ENCODE results near the gene ABCB6.

The ABCB6 gene

GRCh38 chr2:219245148-219245898, 26.6 kb upstream of the ABCB6 start, which contains the start of the genes GLB1L and STK16:
Gene GLB1L (minus strand): TSS chr2:219245444. CDS start chr2:219243573, 1,871 bp downstream.
Gene STK16 (plus strand): TSS chr2:219245479. CDS start chr2:219246000, 521 bp downstream.
- DNase-seq = peak; percentile 94

GRCh38 chr2:219244789-219245147, 26.0 kb upstream of the ABCB6 start:
- no peak for DNase-seq

- DNase-seq = no peak
Measured at GRCh38 chr2:219243291-219243761, 24.6 kb upstream of the ABCB6 start.

GRCh38 chr2:219234331-219234730, 15.6 kb upstream of the ABCB6 start:
- no peak for DNase-seq

- DNase-seq = no peak
Measured at GRCh38 chr2:219230059-219230540, 11.3 kb upstream of the ABCB6 start.

- peak; percentile 99 for DNase-seq
Measured at GRCh38 chr2:219229305-219230058, 10.7 kb upstream of the ABCB6 start, which contains the start of the genes ANKZF1 and ATG9A. Gene ANKZF1 (plus strand): TSS chr2:219229806. CDS start chr2:219230258, 452 bp downstream. Gene ATG9A (minus strand): TSS chr2:219229636. CDS start chr2:219228024, 1,612 bp downstream.

GRCh38 chr2:219228911-219229304, 10.2 kb upstream of the ABCB6 start:
- DNase-seq = no peak

- DNase-seq = no peak
Measured at GRCh38 chr2:219228041-219228910, 9.5 kb upstream of the ABCB6 start.

- DNase-seq = no peak
Measured at GRCh38 chr2:219225350-219225749, 6.6 kb upstream of the ABCB6 start.

- no peak for DNase-seq
Measured at GRCh38 chr2:219223831-219224610, 5.3 kb upstream of the ABCB6 start.

GRCh38 chr2:219221957-219222518, 3.3 kb upstream of the ABCB6 start:
- DNase-seq = no peak

- no peak for DNase-seq
Measured at GRCh38 chr2:219220652-219221402, 2.1 kb upstream of the ABCB6 start.

GRCh38 chr2:219219784-219220532, 1.2 kb upstream of the ABCB6 start:
- no peak for DNase-seq

- DNase-seq = peak; percentile 85
Measured at GRCh38 chr2:219218217-219218731, 484 bp downstream of the ABCB6 start.

GRCh38 chr2:219216535-219216915, 2.2 kb downstream of the ABCB6 start:
- no peak for DNase-seq

- no peak for DNase-seq
Measured at GRCh38 chr2:219215871-219216534, 2.8 kb downstream of the ABCB6 start.

- no peak for DNase-seq
Measured at GRCh38 chr2:219214786-219215185, 4.0 kb downstream of the ABCB6 start.

- no peak for DNase-seq
Measured at GRCh38 chr2:219214141-219214540, 4.6 kb downstream of the ABCB6 start.

- DNase-seq = no peak
Measured at GRCh38 chr2:219213486-219214071, 5.2 kb downstream of the ABCB6 start.

Data from midbrain (tissue), 1 donor.